Measurements from ENCODE around the gene NRIP1.

GRCh38 chr21:15059397-15059796 lies 5.4 kb downstream of the NRIP1 start:
- TF ChIP-seq REST (IDR thresholded peaks at IDR 0.05; ENCODE audit: insufficient read depth in 1 of 2, low read depth in 2 of 2, low read length in 1 of 2) (no peak), CTCF (IDR thresholded peaks at IDR 0.05) (no peak), POLR2AphosphoS5 (IDR thresholded peaks at IDR 0.05; ENCODE audit: low read depth, low read length) (no peak), SIN3A (IDR thresholded peaks at IDR 0.05; ENCODE audit: borderline replicate concordance, insufficient read depth, low read depth, low read length) (no peak)
